Lung (tissue), 12 donors: ENCODE data around the gene ACTR1A. TPM values are rescaled to one million over a fixed set of nuclear protein-coding genes. Genes with fewer than 3 reads are reported as not detected.

ENCODE experiments used
- ATAC-seq: fragments of 200-7000 bp; cut with Tn5 transposase; one replicate; pipeline ENCODE4 v1.9.1; 2020; ENCODE audit warnings: moderate number of reproducible peaks; ENCODE audit not compliant: insufficient read depth, low FRiP score
- DNase-seq, 3 donors: peaks; one replicate each; pipeline ENCODE4 v3.0.0-alpha.2; 2013 to 2017
- H3K27ac ChIP-seq, 2 donors: one replicate each; pipeline ENCODE4 v1.5.1; 2013; ENCODE audit warnings: mild to moderate bottlenecking in 2 of 2, moderate library complexity in 2 of 2, control low read depth in 1 of 2, inconsistent platforms in 1 of 2, low read depth in 1 of 2, low read length in 1 of 2
- H3K27me3 ChIP-seq, 3 donors: one replicate each; pipeline ENCODE4 v1.5.1; 2013; ENCODE audit warnings: low read length in 2 of 3; ENCODE audit not compliant: control insufficient read depth in 3 of 3, insufficient read depth in 3 of 3
- H3K36me3 ChIP-seq, 4 donors: one replicate each; pipeline ENCODE4 v1.5.1; 2013; ENCODE audit warnings: low read length in 4 of 4, mild to moderate bottlenecking in 1 of 4, moderate library complexity in 1 of 4; ENCODE audit not compliant: control insufficient read depth in 4 of 4, insufficient read depth in 4 of 4
- H3K4me1 ChIP-seq, 5 donors: one replicate each; pipeline ENCODE4 v1.5.1; 2013; ENCODE audit warnings: low read length in 5 of 5, mild to moderate bottlenecking in 2 of 5, moderate library complexity in 1 of 5; ENCODE audit not compliant: control insufficient read depth in 5 of 5, insufficient read depth in 5 of 5
- H3K4me3 ChIP-seq: one replicate; pipeline ENCODE4 v1.5.1; 2013; ENCODE audit warnings: mild to moderate bottlenecking, control low read depth, moderate library complexity
- H3K9ac ChIP-seq, 2 donors: one replicate each; pipeline ENCODE4 v1.5.1; 2013; ENCODE audit warnings: low read length in 2 of 2, control low read depth in 1 of 2; ENCODE audit not compliant: insufficient read depth in 1 of 2
- H3K9me3 ChIP-seq, 4 donors: one replicate each; pipeline ENCODE4 v1.5.1; 2013; ENCODE audit warnings: low read length in 3 of 4, mild to moderate bottlenecking in 1 of 4, moderate library complexity in 1 of 4; ENCODE audit not compliant: control insufficient read depth in 4 of 4, insufficient read depth in 3 of 4
- CTCF ChIP-seq: IDR thresholded peaks from 2 replicates; pipeline ENCODE4 v1.5.1; 2012; ENCODE audit warnings: mild to moderate bottlenecking; ENCODE audit errors: control extremely low read depth, extremely low read depth
- WGBS, 2 donors: extraction: QIAGEN DNeasy Blood & Tissue Kit; methylation state at CpG; one replicate each; pipeline ENCODE4 v1.1.7; 2013; 5-methylcytosine and 5-hydroxymethylcytosine counted together
- polyA plus RNA-seq, 2 donors: library from polyadenylated mRNA; stranded (reverse); fragments of 200-250 nt; gene quantifications; one replicate each; pipeline ENCODE4 v1.2.1, GENCODE V29; 2013
- total RNA-seq, 2 donors: library from RNA; depleted of rRNA in 1 of 2; stranded (reverse); fragments of >200 nt in 1 of 2; gene quantifications; one replicate each; pipeline ENCODE4 v1.2.1, GENCODE V29; 2014 to 2021
- donor health status: control.
- donor health status: control.
- donor health status: Bipolar disorder and iron deficiency.
- donor health status: healthy.
- donor health status: DM: yes; HTN: yes; CAD: no.

Gene ACTR1A
- total and polyA plus RNA-seq, 4 donors = 72.0 to 96.0 (median 84.3) TPM

- no peak for TF ChIP-seq CTCF
- DNase-seq = peak; percentile 26 to 76 (median 32)
- Histone ChIP-seq H3K4me1 (peaks cover 0 to 2% (median 0%) of the 10 kb centered on the region in 5 donors), H3K27me3 (no peaks in the 10 kb centered on the region), H3K36me3 (peaks cover 2 to 37% (median 8%) of the 10 kb centered on the region in 4 donors), H3K9ac (no peak overlapping the region), H3K27ac (peak overlapping the region in 1 of 2 donors; percentile 64), H3K4me3 (no peak overlapping the region), H3K9me3 (no peaks in the 10 kb centered on the region)
- 64 to 69% methylated on average over 9 of the region's 9 CpGs for WGBS, 2 donors
- peak; percentile 44 for ATAC-seq
Observed at GRCh38 chr10:102476466-102477141, 25.9 kb downstream of the ACTR1A start.

GRCh38 chr10:102475451-102476040 is 27.0 kb downstream of the ACTR1A start:
- Histone ChIP-seq H3K4me1 (peaks cover 0 to 2% (median 0%) of the 10 kb centered on the region in 5 donors), H3K4me3 (peak overlapping the region; percentile 2), H3K9me3 (no peaks in the 10 kb centered on the region), H3K27ac (no peak overlapping the region), H3K9ac (no peak overlapping the region), H3K27me3 (no peaks in the 10 kb centered on the region), H3K36me3 (peaks cover 0 to 32% (median 2%) of the 10 kb centered on the region in 4 donors)
- ATAC-seq (no peak), DNase-seq (no peak)
- WGBS, 2 donors = 93 to 96% methylated on average over 9 of the region's 9 CpGs
- no peak for TF ChIP-seq CTCF

DNA sequence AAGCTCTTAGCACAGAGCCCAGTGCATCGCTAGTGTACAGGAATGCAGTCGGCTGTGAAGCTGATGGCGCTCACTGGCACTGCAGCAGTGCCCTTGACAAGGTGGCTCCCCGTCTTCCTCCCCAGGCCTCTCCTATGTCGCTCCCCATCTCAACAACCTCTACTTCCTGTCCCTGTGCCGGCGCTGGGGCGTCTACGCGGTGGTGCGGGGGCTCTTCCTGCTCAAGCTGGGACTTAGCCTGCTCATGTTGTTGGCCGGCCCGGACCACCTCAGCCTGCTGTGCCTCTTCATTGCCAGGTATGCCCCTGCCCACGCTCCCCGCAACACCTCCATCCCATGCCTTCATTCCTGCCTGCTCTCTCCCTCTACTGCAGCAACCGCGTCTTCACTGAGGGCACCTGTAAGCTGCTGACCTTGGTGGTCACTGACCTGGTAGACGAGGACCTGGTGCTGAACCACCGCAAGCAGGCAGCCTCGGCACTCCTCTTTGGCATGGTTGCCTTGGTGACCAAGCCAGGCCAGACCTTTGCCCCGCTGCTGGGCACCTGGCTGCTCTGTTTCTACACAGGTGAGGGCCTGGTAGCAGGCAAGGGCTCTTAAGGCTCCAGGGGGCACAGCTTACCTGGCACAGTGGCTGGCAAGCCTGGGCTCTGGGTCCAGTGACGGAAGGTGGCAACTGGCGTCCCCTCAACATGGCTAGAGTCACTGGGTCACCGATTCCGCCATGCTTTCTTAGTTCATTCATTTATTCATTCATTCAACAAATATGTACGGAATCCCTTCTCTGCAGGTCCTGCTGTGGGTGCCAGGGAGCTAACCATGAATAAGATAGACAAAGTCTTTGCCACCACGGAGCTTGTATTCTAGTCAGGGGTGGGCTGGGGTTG is 28.8 kb downstream of the ACTR1A start:
- Histone ChIP-seq H3K36me3 (peaks cover 0 to 27% (median 0%) of the 10 kb centered on the region in 4 donors), H3K9ac (no peak overlapping the region), H3K4me3 (no peak overlapping the region), H3K9me3 (no peaks in the 10 kb centered on the region), H3K27ac (no peak overlapping the region), H3K4me1 (peaks cover 0 to 2% (median 0%) of the 10 kb centered on the region in 5 donors), H3K27me3 (no peaks in the 10 kb centered on the region)
- WGBS, 2 donors = 82 to 85% methylated on average over 27 of the region's 27 CpGs
- DNase-seq (no peak), ATAC-seq (no peak)
- TF ChIP-seq CTCF = no peak
